Immature natural killer cell (primary cell): ENCODE results near the gene ADD2. TPM values are rescaled to one million over a fixed set of nuclear protein-coding genes. Genes with fewer than 3 reads are reported as not detected.
A peak's percentile ranks its signal among the peaks of the same experiment; 100 is the strongest.

Source experiments
- DNase-seq, 3 donors: peaks; one replicate each; pipeline ENCODE4 v3.0.0; 2022; ENCODE audit warnings: mixed read lengths in 1 of 3
- H3K27ac Mint-ChIP-seq, 6 donors: one replicate each; pipeline ENCODE4 v1.8.0; 2020; ENCODE audit warnings: mixed read lengths in 6 of 6, mild to moderate bottlenecking in 5 of 6, inconsistent platforms in 4 of 6, moderate library complexity in 3 of 6
- H3K27me3 Mint-ChIP-seq, 3 donors: one replicate each; pipeline ENCODE4 v1.8.0; 2020 to 2021; ENCODE audit warnings: low read depth in 3 of 3, mild to moderate bottlenecking in 3 of 3, mixed read lengths in 3 of 3, moderate library complexity in 3 of 3, inconsistent platforms in 1 of 3
- H3K36me3 Mint-ChIP-seq, 3 donors: one replicate each; pipeline ENCODE4 v1.8.0; 2020; ENCODE audit warnings: mixed read lengths in 3 of 3, inconsistent platforms in 2 of 3, mild to moderate bottlenecking in 2 of 3
- H3K4me1 Mint-ChIP-seq, 2 donors: one replicate each; pipeline ENCODE4 v1.8.0; 2020; ENCODE audit warnings: inconsistent platforms in 2 of 2, mild to moderate bottlenecking in 2 of 2, mixed read lengths in 2 of 2, moderate library complexity in 1 of 2
- H3K4me3 Mint-ChIP-seq, 5 donors: one replicate each; pipeline ENCODE4 v1.8.0; 2020; ENCODE audit warnings: mild to moderate bottlenecking in 5 of 5, mixed read lengths in 5 of 5, inconsistent platforms in 3 of 5, moderate library complexity in 3 of 5
- H3K9me3 Mint-ChIP-seq, 6 donors: one replicate each; pipeline ENCODE4 v1.8.0; 2020; ENCODE audit warnings: mild to moderate bottlenecking in 6 of 6, mixed read lengths in 6 of 6, inconsistent platforms in 4 of 6, moderate library complexity in 3 of 6
- polyA plus RNA-seq, 3 donors: library from polyadenylated mRNA; unstranded; fragments of 300-500 nt; fragmentation: Illumina TruSeq; gene quantifications; one replicate each; pipeline ENCODE4 v1.2.3, GENCODE V29; 2021

Gene ADD2
- polyA plus RNA-seq, 3 donors from 2014 or later = not detected

- no peak for DNase-seq
- H3K27ac Mint-ChIP-seq = no peak overlapping the region
- peaks cover 5 to 10% (median 6%) of the 10 kb centered on the region in 3 donors for H3K27me3 Mint-ChIP-seq
- H3K36me3 Mint-ChIP-seq = no peaks in the 10 kb centered on the region
- H3K4me1 Mint-ChIP-seq = no peaks in the 10 kb centered on the region
- no peaks in the 10 kb centered on the region for H3K9me3 Mint-ChIP-seq
- H3K4me3 Mint-ChIP-seq = no peak overlapping the region
Observed at GRCh38 chr2:70717431-70718038, 50.5 kb downstream of the ADD2 start.

DNA sequence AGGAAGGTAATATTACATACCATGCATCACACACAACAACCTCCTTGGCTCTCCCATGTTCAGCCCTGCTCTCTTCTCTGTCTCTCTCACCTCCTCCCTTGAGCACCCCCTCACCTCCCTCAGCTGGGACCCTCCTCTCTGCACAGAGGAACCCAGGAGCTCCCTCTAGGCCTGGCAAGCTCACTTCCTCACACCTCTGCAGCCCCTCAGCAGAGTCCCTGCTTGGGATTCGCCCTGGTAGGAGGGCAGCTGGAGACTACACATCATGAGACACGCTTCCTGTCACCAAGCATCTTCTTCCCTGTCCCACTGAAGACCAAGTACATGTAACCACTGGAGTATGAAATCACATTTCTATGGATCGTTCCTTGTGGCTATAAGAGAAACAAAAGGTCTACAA is 51.0 kb downstream of the ADD2 start:
- Mint-ChIP-seq H3K4me1 (no peaks in the 10 kb centered on the region), H3K27ac (peak overlapping the region in 1 of 6 donors; percentile 25), H3K9me3 (no peaks in the 10 kb centered on the region), H3K36me3 (no peaks in the 10 kb centered on the region), H3K4me3 (no peak overlapping the region), H3K27me3 (peaks cover 5 to 10% (median 6%) of the 10 kb centered on the region in 3 donors)
- DNase-seq = no peak

GRCh38 chr2:70716131-70716743 is 51.8 kb downstream of the ADD2 start:
- H3K4me1 Mint-ChIP-seq = no peaks in the 10 kb centered on the region
- H3K27me3 Mint-ChIP-seq = peaks cover 5 to 10% (median 6%) of the 10 kb centered on the region in 3 donors
- H3K4me3 Mint-ChIP-seq = no peak overlapping the region
- no peaks in the 10 kb centered on the region for H3K9me3 Mint-ChIP-seq
- no peak for DNase-seq
- H3K27ac Mint-ChIP-seq = no peak overlapping the region
- H3K36me3 Mint-ChIP-seq = no peaks in the 10 kb centered on the region

- Mint-ChIP-seq H3K4me1 (no peaks in the 10 kb centered on the region), H3K27ac (no peak overlapping the region), H3K9me3 (no peaks in the 10 kb centered on the region), H3K27me3 (peaks cover 5 to 10% (median 6%) of the 10 kb centered on the region in 3 donors), H3K4me3 (no peak overlapping the region), H3K36me3 (no peaks in the 10 kb centered on the region)
- DNase-seq = no peak
Observed at GRCh38 chr2:70715071-70715985, 52.7 kb downstream of the ADD2 start.

GRCh38 chr2:70714141-70714905 is 53.7 kb downstream of the ADD2 start:
- Mint-ChIP-seq H3K4me1 (no peaks in the 10 kb centered on the region), H3K36me3 (no peaks in the 10 kb centered on the region), H3K27me3 (peaks cover 5 to 8% (median 8%) of the 10 kb centered on the region in 3 donors), H3K9me3 (no peaks in the 10 kb centered on the region), H3K27ac (no peak overlapping the region), H3K4me3 (no peak overlapping the region)
- DNase-seq = no peak

- DNase-seq = no peak
- Mint-ChIP-seq H3K4me1 (no peaks in the 10 kb centered on the region), H3K9me3 (no peaks in the 10 kb centered on the region), H3K27ac (no peak overlapping the region), H3K4me3 (no peak overlapping the region), H3K36me3 (no peaks in the 10 kb centered on the region), H3K27me3 (peaks cover 5 to 8% (median 6%) of the 10 kb centered on the region in 3 donors)
Observed at GRCh38 chr2:70712916-70713315, 55.1 kb downstream of the ADD2 start.

- DNase-seq = no peak
- Mint-ChIP-seq H3K36me3 (no peaks in the 10 kb centered on the region), H3K27me3 (peaks cover 4 to 6% (median 5%) of the 10 kb centered on the region in 3 donors), H3K4me3 (no peak overlapping the region), H3K27ac (no peak overlapping the region), H3K9me3 (no peaks in the 10 kb centered on the region), H3K4me1 (no peaks in the 10 kb centered on the region)
Observed at GRCh38 chr2:70711191-70711590, 56.8 kb downstream of the ADD2 start.

DNA sequence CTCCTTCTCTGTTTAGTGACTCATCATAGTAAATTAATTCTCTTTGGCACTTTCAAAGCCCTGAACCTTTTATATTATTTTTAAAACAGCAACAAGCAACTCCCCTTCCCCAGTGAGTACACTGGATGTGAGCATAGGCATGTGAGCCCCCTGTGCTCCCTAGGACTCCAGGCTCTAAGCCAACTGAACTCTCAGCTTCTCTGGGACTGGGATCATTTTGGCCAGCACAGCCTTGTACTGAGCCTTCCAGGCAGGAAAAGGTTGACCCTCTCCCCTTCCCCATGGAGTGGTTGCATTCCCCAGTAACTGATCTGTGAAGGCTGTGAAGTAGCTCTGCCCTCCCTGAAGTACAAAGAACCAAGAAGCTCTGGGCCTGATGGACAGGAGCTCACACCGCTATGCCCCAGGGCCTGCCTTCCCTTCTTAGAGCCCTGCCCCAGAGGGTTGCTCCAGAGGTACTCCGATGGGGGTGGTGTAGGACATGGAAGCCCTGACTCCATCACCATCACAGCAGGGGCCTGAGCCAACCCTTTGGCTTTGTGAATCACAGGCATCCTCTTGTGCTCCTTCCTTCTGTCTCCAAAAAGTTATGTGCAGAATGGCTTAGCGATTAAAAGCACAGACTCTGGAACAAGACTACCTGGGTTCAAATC is 57.8 kb downstream of the ADD2 start:
- no peaks in the 10 kb centered on the region for H3K4me1 Mint-ChIP-seq

GRCh38 chr2:70709275-70710037 is 58.5 kb downstream of the ADD2 start:
- DNase-seq = no peak
- Mint-ChIP-seq H3K36me3 (no peaks in the 10 kb centered on the region), H3K9me3 (no peaks in the 10 kb centered on the region), H3K4me3 (no peak overlapping the region), H3K27ac (no peak overlapping the region), H3K4me1 (no peaks in the 10 kb centered on the region), H3K27me3 (peaks cover 0 to 6% (median 0%) of the 10 kb centered on the region in 3 donors)

More for the DNA sequence above, 57.8 kb downstream of the ADD2 start:
- H3K36me3 Mint-ChIP-seq = no peaks in the 10 kb centered on the region
- peaks cover 3 to 6% (median 4%) of the 10 kb centered on the region in 3 donors for H3K27me3 Mint-ChIP-seq
- no peak overlapping the region for H3K27ac Mint-ChIP-seq
- no peak overlapping the region for H3K4me3 Mint-ChIP-seq
- DNase-seq = no peak
- no peaks in the 10 kb centered on the region for H3K9me3 Mint-ChIP-seq

- no peaks in the 10 kb centered on the region for H3K4me1 Mint-ChIP-seq
- H3K36me3 Mint-ChIP-seq = no peaks in the 10 kb centered on the region
- peaks cover 0 to 6% (median 0%) of the 10 kb centered on the region in 3 donors for H3K27me3 Mint-ChIP-seq
- no peak overlapping the region for H3K27ac Mint-ChIP-seq
- DNase-seq = no peak
- no peaks in the 10 kb centered on the region for H3K9me3 Mint-ChIP-seq
- H3K4me3 Mint-ChIP-seq = no peak overlapping the region
Observed at GRCh38 chr2:70708376-70709199, 59.4 kb downstream of the ADD2 start.

GRCh38 chr2:70707706-70708105 is 60.3 kb downstream of the ADD2 start:
- no peak for DNase-seq
- Mint-ChIP-seq H3K4me1 (no peaks in the 10 kb centered on the region), H3K27ac (no peak overlapping the region), H3K27me3 (peaks cover 0 to 6% (median 2%) of the 10 kb centered on the region in 3 donors), H3K9me3 (no peaks in the 10 kb centered on the region), H3K36me3 (no peaks in the 10 kb centered on the region), H3K4me3 (no peak overlapping the region)
